HG03095 (cell line): Measurements from ENCODE around the gene INPP5A.
"Not testable (repeated sequence)": the region's sequence is repeated elsewhere in the genome, so short reads cannot be mapped to it uniquely, and the experiment has no call there.

ENCODE experiments used
- ATAC-seq: cut with Tn5 transposase; IDR thresholded peaks from one replicate; pipeline ENCODE4 v1.9.1; 2021; ENCODE audit warnings: moderate library complexity; ENCODE audit not compliant: unreplicated experiment

Gene INPP5A

DNA sequence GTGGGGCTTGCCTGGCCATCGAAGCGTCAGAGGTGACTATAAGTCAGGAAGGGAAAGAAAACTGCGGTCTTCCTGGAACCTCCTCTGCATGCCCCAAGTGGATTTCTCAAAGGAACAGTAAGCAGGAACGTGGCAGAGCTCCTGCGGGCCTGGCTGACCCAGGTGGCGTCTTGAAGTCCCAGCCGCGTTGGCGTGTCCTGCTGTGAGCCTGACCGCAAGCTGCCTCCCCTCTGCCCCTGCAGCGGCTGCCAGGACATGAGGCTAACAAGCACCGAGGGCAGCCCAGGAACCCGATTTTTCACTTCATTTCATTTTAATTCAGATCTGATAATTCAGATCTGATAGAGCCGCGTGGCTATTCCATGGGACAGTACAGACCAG, 193.0 kb downstream of the INPP5A start:
- no peak for ATAC-seq

DNA sequence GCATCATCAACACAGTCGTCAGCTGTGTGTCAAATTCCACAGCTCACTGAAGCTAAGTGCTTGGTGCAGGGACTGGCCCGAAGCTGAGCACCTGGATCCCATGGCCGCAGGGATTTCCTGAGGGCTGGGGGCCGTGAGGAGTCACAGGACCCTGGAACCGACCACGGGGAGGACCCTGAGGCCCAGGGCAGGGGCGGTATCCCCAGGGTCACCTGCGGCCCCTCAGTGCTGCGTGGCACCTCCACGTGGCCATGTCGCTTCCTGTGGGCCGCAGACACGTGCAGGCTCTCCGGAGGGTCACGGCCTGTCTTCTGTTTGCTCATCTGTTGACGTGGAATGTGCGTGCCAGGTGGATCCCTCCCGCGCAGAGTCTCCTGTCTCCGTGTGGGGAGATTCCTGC, 194.9 kb downstream of the INPP5A start:
- ATAC-seq, result no peak

DNA sequence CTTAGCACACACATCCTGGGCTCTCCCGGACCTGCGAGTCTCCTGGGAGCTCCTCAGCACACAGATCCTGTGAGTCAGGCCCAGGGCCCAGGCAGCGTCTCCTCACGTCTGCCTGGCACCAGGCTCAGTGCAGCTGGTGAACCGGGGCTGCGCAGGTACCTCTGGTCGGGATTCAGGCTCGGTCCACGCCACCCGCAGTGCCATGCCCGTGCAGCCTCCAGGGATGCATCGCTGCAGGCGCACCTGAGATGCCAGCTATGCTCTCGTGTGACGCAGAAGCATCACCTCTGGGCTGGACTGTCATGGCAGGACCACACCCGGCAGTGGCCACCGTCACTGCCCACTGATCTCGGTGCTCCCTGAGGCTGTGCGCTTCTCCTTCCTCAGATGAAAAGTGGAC, 196.3 kb downstream of the INPP5A start:
- no peak for ATAC-seq

DNA sequence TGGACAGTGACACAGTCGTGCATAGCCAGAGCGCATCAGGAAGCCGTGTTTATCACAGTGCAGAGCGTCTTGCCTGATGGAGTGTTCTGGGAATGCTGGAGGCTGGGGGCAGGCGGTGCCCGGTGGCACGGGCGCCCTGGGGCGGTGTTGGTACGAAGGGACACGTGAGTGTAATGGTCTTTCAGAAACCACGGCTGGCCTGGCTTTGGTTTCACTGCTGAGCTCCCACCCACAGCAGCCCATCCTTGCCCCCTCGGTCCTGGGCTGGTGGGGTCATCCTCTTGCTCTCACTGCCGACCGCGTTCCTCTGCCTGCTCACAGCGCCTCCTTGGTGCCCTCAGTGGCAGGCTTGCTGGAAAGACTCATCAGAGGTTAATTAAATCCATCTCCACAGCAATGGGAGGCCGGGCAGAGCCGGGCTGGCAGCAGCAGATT, 197.8 kb downstream of the INPP5A start:
- no peak for ATAC-seq

DNA sequence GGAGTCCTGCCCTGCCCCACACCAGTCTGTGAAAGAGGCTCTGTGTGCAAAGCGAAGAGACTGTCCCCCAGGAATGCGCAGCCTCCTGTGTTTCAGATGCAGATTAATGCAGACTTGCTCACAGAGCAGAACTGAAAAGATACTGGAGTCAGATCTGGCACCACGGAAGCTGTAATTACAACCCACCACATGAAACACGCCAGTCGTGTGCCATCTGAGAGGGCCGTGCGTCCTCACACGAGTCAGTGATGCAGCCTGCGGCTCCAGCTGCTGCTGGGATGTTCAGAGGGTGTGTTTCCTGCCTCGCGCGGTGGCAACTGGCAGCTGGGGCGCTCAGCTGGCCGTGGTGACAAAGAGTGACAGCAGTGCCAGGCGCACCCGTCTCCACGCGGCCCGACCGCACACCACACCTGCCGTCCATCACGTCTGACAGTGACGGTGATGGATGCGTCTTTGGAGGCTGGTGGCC, 198.4 kb downstream of the INPP5A start:
- ATAC-seq, result no peak

DNA sequence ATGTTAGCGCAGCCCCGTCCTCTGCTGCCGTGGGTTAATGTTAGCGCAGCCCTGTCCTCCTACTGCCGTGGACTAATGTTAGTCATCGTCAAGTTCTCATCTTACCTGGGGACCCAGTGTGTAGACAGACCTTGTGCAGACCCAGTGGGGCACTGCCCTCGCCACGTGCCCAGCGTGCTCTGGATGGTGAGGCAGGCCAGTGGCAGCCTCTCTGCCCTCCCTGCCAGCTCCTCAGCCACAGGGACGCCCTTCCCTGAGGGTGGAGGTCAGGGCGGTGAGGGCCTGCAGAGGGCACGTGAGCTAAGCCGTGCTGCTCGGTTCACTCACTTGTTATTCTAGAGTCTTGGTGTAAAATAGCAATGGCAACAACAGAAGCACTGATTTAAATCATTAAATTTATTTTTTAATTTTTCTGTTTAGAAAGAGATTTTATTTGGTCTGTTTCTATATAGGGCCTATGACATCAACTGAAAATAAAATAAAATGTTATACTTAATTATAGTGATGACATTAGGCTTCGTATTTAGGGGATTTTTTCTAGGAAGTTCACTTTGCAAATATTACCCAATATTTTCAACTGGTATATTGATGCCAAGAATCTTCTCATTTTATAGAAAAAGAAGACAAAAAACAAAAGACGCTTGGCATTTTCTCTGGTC, 199.9 kb downstream of the INPP5A start:
- no peak for ATAC-seq

DNA sequence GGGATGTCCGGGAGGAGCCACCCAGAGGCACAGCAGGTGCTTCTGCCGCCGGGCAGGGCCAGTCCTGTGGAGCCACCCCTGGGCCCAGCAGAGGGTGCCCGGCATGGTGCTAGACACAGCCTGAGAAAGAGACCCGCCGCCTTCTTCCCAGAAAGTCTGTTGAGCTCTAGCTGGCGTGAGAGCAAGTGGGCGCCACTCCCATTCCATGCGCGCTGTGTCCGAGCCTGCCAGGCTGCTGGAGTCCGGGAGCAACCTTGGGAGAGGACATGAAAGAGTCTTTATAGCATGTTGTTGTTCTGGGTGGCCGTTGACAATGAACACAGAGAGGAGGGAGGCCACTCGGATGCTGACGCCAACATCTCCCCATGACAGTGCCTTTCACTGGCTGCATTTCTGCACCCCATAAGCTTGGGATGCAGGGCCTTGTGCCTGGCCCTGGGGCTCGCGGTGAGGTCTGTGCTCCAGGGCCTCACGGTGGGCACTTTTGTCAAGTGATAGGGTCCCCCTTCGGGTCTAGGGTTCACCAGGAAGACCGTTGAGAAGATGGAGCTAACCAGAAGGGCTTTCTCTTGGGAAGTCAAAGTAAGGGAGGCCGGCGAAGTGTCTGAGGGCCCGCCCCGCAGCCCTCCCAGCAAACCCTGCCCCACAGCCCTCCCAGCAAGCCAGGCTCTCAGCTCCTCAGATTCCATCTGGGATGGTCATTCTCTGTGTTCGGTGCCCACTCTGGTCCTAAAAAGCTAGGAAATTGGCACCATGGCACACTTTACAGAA, 201.1 kb downstream of the INPP5A start:
- ATAC-seq, result no peak

DNA sequence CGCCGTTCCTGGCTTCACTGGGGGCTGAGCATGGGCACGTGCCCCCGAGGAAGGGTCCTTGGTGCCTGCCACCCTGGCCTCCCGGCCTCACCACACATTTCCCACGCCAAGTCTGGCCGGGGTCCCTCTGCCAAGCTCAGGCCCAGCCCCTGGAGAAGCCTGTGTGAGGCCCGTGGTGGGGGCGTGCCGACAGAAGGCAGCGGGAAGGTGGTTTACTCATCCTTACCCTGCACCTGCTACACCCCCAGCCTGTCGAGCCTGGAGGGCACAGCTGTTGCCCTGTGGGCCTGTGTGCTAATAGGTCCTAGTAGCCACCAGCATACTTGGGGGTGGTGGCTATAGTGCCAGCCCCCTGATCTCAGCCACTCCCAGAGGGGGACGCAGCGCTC, 201.6 kb downstream of the INPP5A start:
- ATAC-seq, result no peak

DNA sequence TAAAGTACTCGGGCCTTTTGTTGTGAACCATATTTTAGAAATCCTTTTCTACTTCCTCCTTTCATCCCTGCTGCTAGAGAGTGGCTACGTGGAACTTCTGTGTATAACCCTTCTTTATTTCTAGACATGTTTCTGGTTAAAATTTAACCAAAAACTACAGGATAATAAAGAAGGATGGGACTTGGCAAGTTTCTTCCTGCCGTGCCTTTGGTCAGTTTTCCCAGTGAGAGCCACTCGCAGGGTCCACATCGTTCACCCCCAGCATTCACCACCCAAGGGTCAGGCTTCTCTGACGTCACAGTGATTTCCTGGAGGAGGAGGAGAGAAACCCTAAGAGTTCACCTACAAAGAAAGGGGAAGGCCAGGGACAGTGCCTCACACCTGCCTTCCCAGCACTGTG, 203.0 kb downstream of the INPP5A start:
- ATAC-seq, result no peak

DNA sequence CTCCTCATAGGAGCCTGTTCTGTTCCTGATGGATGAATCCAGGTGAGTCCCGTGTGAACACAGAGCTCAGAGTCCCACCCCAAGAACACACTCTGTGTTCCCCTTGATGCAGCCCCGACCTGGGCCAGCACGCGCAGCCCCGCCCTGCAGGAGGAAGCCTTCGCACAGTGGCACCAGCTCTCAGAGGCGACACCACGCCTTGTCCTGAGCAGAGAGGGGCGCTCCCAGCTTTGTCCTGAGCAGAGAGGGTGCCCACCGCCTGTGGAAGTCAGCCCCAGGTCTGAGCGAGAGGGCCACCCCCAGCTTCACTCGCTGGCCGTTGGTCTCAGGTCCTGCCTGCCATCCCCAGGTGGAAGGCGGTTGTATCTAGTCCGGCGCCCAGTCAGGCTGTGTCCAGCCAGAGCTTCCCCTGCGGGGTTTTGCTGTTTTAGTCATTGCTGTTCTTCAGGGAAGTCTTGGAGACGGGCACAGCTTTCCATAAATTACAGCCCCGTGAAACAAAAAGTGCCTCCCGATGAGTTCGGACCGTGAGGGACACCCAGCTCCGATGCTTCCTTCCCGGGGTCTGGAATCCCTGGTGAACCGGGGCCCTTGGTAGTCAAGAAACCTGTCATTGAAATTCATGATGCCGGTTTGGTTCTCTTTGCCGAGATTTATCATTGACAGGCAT, 204.7 kb downstream of the INPP5A start:
- ATAC-seq, result no peak

DNA sequence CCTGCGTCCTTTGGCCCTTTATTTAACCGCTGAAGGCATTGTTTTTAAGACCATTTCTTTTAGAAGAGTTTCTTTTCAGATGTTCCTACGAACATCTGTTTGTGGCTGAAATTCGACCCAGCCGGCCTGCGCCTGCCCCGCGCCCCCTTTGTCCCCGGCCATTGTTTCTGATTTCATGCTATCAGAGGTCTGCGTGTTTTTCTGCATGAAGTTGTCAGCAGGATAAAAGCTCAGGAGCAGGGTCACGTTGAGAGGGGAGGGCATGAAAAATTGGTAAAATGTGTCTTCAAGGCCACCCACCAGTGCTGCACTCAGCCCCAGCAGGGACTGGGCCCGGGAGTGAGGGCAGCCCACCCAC, 205.2 kb downstream of the INPP5A start:
- ATAC-seq, result no peak

DNA sequence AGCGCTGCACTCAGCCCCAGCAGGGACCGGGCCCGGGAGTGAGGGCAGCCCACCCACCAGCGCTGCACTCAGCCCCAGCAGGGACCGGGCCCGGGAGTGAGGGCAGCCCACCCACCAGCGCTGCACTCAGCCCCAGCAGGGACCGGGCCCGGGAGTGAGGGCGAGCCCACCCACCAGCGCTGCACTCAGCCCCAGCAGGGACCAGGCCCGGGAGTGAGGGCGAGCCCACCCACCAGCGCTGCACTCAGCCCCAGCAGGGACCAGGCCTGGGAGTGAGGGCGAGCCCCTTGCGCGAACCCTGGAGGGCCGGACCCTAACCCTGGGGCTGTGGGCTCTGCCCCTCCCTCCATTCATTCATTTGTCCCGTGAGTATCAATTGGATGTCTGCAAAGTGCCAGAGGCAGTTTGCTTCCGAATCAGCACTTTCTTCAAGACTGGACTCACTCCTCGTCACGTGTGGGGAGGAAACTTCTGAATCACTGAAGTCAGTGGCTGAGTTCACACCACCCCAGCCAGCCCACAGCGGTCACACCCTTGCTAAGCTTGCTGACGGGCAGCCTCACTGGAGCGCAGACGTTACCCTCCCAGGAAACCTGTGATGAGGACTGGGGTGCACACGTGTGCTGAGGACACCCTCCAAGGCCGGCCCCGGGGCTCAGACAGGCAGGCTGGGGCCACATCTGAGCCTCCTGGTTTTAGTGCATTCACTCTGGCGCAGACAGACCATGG, 205.8 kb downstream of the INPP5A start:
- not testable (repeated sequence) for ATAC-seq

DNA sequence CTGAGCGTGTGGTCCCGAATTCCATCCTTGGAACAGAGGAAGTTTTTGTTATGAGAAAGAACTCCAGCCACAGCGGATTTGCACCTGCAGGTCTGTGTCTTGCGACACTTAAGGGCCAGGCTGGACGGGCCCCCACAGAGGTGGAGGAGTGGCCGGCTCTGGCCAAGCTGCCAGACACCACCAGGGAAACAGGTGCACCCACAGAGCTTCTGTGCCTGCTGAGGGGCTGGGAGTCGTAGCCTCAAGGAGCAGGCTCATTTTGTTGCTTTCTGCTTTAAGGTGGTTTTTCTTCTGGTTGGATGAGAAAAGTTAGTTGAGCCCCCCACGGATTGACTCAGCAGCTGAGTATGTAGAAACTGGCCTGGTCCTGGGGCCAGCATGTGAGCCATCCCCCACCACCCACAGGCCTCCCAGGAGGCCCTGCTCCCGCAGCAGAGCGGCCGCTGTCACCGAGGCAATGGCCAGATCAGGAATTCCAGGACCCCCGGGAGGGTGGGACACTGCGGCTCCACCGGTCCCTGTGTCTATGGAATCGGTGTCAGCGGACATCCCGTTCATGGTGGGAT, 206.4 kb downstream of the INPP5A start:
- ATAC-seq, result no peak

DNA sequence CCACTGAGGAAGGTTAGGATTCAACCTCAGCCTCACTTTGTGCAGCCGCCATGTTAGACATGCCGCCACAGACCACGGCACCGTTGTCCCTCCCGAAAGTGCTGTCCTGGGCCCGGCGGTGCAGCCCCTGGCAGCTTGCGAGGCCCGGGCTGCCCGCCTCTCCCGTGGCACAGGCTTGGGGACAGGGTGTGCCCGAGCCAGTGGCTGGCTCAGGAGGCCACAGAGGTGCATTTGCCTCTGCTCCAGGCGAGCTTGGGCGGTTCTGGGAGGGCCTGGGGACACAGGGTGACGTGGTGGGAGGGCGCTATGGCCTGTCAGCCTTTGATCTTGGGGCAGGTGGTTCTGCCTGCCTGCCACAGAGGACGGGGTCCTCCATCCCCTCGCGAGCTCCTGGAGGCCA, 207.3 kb downstream of the INPP5A start:
- no peak for ATAC-seq

DNA sequence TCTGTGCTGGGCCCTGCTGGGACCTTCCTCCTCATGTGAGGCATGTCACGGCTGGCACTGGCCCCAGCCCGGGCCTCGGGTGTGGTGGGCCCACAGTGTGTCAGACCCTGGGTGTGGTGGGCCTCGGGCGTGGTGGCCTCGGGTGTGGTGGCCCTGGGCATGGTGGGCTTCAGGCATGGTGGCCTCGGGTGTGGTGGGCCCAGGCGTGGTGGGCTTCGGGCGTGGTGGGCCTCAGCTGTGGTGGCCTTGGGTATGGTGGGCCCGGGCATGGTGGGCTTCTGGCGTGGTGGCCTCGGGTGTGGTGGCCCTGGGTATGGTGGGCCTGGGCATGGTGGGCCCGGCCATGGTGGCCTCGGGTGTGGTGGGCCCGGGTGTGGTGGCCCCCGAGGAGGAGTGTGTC, 207.9 kb downstream of the INPP5A start:
- ATAC-seq, result no peak

DNA sequence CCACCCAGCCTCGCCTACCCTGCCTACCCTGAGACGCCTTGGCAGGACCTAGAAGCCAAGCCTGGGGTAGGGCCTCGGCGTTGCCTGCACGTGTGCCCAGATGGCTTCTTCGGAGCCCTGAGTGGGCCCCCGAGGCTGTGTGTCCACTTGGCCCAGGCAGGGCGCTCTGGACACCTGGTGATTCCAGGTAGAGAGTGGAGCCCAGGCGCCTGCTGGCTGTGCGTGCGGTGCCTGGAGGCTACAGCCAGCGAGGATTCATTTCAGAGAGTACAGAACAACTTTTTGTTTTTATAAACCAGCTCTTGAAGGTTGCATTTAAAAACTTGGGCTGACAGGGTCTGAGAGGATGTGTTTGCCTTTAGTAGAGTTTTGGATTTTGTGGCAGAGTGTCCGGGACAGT, 208.4 kb downstream of the INPP5A start:
- ATAC-seq, result no peak

DNA sequence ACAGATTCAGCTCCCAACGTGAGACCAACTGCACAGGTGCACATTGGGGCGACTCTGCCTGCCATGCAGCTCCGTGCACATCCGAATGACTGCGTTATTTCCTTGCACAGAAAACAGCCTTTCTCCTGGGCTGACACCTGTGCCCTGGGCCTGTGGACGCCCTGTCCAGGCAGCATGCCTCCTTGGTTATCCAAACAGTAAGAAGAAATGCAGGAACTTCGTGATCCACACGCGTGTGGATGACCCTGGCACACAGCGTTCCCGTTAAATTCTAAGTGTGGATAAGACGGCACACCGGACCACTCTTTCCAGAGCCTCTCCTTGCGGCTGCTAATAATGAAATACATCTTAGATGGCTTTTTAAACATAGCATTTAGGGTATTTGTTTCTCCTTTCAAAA, 208.8 kb downstream of the INPP5A start:
- no peak for ATAC-seq

DNA sequence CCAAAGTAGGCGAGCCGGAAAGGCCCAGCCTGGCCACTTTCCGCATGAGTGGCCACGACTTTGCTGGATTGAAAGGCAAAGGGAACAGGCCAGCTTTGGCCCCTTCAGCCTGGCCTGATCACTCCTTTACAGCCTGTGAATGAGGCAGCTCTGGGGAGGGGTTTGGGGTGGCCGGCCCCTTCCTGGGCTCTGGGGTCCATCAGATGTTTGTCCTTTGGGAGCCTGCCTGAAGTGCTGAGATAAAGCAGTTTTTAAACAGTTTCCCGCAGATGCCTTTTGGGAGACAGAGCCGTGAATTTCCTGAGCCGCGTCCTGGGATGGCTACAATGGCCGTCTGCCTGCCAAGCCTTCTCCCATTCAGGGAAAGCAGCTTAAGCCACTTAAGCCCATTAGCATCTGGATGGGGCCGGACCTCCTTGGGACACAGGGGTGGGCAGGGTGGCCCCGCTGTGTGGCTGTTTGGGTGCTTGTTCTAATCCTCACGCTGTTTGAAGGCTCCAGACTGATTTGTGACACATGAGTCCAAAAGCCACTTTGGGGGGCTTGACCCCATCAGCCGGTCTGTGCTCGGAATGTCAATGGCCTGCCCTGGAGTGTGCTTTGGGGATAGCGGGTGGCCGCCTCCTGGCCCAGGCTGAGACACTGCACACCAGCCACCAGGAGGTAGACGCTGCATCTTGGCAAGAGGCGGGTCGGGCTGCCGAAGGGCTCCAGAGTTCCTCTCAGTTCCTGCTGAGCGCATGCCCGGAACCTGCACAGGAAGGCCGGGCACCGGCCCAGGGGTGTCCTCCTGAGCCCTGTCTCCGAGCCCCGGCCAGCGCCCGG, 209.4 kb downstream of the INPP5A start:
- no peak for ATAC-seq

DNA sequence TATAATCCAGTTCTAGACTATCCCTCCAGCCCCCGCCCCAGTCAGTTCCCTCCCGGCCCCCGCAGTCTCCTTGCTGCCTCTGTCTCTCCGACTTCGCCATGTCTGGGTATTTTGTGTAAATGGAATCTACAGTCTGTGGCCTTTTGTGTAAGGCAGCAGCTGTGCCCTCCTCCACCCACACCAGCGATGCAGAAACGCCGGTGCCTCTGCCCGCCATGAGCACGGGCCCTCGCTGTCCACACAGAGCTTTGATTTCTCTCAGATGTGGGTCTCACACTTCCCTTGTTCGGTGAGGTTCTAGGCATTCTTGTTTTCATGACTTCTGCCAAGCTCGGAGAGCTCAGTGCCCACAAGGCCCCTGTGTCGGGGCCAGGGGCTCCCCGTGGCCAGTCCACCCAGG, 210.5 kb downstream of the INPP5A start:
- no peak for ATAC-seq
